HS-27A (cell line): ENCODE results near the gene DMBT1.

Experiments
- DNase-seq: peaks from one replicate; pipeline ENCODE4 v3.0.0-alpha.2; 2012; ENCODE audit warnings: low read depth, missing footprints

The DMBT1 gene

GRCh38 chr10:122560279-122560804 lies at the start of gene DMBT1:
TSS of gene DMBT1 (plus strand) at chr10:122560754. CDS start at chr10:122560771, 17 bp downstream.
- no peak for DNase-seq

DNA sequence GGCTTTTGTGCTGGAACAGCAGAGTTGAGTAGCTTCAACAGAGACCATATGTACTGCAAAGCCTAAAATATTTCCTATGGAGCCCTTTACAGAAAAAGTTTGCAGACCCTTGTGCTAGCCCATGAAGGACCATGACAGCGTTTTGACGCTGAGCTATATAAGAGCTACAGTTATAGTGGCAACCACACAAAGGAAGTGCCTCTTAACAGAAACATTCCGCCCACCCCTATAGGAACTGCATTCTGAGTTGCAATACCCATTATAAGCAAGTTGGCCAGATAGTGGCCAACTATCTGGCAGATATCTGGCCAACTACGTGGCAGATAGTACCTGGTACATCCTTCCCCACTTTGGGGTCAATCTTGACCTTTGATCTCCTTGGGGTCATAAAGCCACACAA lies 47.5 kb upstream of the DMBT1 start:
- DNase-seq: no peak

- DNase-seq: no peak
Observed at GRCh38 chr10:122514045-122514840, 46.3 kb upstream of the DMBT1 start.

DNA sequence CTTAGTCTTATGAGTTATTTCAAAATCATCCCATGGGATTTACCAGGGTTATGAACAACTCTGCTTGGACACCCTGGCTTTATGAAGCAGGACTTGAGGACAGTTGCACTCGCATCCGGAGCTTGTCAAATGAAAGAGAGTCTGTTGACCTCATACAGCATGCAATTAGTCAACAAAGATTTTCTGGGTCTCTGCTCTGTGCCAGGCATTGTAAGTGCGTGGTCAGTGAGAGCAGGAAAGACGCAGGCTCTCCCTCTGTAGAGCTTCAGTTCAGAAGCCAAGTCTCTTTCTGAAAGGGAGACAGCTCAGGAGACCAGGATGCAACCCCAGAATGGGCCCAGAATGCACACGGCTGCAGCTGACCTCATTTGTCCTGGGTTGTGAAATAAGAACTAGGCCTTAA lies 45.5 kb upstream of the DMBT1 start:
- DNase-seq: no peak

DNA sequence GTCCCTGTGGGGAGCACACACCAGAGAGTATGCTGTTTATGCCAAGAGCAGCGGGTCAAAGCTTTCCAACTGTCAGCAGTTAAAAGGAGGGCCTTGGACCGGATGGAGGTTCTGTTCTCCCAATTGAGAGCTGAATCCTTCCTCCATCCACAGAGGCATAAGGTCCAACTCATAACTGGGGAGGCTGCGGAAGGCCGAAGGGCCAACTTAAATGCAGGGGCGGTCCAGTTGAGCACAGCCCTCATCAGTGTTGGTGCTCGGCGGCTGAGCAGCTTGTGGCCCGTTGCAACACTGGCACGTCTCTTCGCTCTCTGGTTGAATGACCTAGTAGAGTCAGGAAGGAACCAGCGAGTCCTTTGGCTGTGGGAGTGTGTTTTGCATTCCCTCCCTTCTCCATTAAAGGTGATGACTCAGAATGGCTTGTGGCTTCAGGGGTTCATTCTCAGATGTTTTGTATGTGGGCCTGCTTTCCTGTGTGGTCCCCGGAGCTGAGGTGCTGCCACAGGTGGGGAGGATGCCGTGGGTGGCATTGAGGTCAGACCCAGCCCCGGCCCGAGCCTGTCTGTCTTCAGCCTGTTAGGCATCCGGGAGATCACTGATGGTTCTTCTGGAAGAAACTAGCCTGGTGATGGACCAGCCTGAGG lies 44.8 kb upstream of the DMBT1 start:
- no peak for DNase-seq

GRCh38 chr10:122516734-122517133 lies 43.8 kb upstream of the DMBT1 start:
- DNase-seq: no peak

- no peak for DNase-seq
Observed at GRCh38 chr10:122519144-122519543, 41.4 kb upstream of the DMBT1 start.

DNA sequence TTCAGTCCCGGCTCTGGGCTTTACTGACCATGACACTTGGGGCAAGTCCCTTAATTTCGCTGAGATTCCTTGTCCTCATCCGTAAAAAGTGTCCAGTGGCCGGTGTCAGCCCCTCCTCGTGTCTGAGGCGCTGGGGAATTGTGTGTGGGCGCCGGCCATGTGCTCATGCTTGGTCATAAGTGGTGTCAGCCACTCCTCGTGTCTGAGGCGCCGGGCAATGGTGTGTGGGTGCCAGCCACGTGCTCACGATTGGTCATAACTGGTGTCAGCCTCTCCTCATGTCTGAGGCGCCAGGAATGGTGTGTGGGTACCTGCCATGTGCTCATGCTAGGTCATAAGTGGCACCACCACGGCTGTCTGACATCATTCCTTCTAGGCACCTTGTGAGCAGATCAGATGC lies 40.7 kb upstream of the DMBT1 start:
- DNase-seq: no peak

GRCh38 chr10:122521011-122521410 lies 39.5 kb upstream of the DMBT1 start:
- no peak for DNase-seq

DNA sequence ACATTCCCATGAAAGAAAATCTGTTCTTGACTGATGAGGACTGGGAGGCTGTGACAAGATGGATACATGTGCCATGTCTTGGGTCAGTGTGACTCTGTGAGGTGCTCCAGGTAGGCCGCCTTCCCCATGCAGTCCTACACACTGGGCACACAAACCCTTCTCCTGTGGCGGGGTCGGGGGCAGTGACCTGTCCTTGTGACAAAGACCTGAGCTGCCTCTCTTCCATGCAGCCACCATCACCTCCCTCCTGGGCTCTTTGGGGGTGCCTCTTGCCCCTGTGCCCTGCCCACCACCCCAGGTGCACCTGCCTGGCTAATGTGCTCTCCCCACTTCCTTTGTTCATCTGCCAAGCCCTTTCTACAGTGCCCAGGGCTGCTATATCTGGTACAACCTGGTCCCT lies 35.7 kb upstream of the DMBT1 start:
- no peak for DNase-seq

DNA sequence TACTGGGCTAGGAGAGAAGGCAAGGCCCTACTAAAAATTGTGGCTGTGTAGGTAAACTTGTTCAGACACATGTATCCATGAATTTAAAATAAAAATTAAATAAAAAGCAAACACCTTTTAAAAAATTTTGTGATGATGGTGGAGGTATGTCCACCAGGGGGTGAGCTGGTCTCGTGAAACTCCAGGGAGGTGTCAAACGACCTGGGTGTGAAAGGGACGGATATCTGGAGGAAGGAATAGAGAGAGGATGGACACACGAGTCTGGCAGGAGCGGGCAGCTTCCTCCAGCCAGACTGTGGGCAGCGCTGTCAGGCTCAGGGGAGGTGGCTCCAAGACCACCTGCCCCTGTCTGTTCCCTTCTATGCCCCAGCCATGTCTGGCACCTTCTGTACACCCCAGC lies 34.8 kb upstream of the DMBT1 start:
- DNase-seq: no peak

- no peak for DNase-seq
Observed at GRCh38 chr10:122526892-122527291, 33.7 kb upstream of the DMBT1 start.

DNA sequence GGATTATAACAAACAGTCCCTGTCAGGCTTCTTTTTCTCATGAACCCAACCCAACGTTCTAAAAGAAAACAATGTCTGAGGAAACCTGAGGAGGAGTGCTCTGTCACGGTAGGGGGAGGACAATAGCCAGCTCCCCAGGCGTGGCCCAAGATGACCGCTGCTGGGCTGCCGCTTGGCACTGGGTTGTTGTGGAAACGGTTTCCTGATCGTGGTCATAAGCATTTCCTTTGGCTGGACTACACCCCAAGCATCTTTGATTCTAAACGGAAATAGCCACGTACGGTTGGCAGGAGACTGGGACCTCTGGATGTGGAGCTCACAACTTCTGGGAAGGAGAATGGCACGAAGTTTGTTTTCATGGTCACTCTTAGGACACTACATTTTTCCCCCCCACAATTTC lies 30.4 kb upstream of the DMBT1 start:
- DNase-seq: no peak

DNA sequence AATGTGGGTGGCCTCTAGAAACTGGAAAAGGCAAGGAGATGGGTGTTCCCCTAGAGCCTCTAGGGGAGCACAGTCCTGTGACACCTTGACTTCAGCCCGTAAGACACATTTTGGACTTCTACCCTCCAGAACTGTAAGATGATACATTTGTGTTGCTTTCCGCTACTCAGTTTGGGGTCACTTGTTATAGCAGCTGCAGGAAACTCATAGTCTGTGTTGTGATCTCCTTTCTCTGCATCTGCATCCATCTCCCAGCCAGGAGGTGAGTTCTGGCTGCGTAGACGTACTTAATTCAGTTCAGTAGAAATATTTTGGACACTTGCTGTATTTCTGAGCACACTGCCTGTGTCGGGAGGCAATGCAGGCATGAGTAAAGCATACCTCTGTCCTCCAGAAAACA lies 29.3 kb upstream of the DMBT1 start:
- no peak for DNase-seq

DNA sequence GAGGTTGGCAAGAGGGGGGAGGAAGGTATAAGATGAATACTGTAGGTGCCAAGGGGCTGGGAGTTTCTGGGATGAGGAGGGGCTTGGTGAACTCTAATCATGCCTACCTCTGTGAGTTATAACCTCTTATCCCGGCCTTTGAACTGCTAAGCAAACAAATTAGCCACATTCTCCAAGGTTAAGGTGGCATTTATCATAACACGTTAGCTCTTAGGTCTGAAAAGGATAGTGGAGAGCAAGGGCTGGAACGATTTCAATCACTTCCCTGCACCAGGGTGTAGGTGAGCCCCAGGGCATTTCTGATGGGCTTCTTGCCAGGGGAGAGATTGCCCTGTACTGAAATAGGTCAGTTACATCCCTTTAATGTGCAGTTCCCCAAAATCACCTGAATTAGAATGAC lies 28.6 kb upstream of the DMBT1 start:
- DNase-seq: no peak

DNA sequence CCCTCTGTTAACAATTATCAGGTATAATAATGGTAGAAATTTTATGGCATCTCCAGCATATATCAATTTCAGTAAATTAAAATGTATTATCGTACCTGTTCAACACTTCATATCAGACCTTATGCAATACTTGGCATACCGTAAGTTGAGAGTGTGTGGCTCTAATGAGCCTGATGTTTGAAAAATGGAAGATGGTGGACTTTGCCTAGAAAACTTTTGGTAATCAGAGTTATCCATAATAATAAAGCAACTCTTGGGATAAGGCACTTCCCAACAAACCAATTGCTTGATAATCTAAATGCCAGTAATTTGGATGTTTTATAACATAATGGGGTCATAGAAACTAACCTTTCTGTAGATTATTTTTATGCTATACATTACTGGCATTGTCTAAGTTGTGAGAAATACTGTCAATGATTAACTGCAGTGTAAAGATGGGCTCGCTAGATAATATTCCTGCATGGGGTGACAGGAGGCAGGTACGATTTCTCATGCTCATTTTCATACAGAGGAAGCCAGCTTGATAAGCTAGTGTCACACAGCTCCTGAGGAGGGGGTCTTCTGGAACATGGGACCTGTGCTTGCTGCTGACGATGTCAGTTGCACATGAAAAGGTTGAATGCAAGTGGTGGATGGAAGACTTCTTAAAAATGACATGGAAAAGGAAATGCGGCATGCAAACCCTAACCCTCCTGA lies 27.8 kb upstream of the DMBT1 start:
- DNase-seq: no peak

DNA sequence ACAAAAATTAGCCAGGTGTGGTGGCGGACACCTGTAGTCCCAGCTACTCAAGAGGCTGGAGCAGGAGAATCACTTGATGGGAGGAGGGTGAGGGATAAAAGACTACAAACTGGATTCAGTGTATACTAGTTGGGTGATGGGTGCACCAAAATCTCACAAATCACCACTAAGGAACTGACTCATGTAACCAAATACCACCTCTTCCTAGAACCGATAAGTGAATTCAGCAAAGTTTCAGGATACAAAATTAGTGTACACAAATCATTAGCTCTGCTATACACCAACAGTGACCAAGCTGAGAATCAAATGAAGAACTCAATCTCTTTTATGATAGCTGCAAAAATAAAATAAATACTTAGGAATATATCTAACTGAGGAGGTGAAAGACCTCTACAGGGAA lies 23.0 kb upstream of the DMBT1 start:
- DNase-seq: no peak

DNA sequence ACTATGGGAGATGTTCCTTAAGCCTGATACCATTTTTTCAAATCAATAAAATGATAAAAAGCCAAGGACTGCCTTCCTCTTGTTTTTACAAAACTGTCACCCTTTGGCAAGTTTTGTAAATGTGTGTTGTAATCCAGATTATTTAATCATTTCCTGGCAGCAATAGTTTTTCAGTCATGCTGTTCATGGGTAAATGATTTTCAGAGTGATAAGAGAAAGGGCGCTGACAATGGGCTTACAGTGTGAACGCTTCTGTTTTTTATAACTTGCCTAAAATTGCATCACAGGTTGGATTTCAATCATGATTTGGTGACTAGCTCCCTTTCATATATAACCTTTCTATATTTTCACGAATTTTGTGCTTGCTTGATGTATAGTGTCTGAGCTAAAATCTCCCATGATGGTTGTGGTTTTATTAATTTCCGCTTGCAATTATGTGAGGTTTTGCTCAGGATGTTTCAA lies 19.0 kb upstream of the DMBT1 start:
- no peak for DNase-seq

DNA sequence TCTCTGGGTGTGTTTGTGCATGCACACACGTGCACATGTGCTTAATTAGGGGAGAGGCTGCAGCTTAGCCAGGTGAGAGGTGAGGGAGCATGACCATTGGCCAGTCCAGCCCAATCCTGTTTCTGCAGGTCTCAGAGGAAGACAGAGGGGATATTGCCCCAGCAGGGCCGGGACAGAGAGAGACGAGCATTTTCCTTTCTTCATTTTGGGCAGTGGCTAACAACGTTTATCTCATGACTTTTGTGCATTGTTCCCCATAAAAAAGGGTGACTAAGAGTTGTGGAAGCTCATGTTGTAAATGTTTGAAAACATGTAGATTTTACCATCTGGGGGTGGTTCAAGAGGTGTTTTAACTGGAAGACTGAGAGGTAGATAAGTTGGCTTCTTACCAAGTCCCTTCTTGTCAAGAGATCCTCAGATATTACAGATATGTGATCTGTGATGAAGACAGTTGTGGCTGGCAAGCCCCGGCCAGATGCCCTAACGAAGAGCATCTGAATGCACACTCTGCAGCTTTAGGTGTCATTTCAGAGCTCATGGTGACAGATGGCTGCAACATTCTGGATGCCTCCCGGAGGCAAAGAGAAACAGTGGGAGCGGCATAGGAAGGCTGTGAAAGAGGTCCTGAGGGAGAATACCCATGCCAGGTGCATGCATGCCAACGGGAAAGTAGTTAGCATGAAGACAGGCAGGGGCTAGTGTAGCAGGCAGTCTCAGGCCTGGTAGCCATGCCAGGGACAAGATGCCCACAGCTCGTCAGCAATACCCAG lies 16.7 kb upstream of the DMBT1 start:
- no peak for DNase-seq

DNA sequence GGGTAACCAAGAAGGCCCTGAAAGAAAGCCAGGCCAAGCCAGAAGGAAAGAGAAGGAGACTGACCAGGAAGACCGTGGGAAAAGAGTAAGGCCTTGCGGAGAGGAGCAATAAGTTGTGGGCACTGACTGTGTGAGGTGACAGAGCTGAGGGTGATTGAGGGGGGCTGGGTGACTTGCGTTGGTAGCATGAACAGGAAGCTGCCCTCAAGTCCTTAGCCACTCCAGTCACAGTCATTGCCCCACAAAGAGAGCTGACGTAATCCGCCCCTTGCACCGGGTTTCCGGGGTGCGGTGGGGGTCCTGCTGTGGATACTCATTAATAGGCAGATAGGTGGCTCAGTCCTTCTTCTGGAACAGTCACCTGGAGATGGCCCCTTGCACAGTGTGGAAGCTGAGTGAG lies 16.1 kb upstream of the DMBT1 start:
- DNase-seq: no peak

GRCh38 chr10:122546242-122546641 lies 14.3 kb upstream of the DMBT1 start:
- no peak for DNase-seq
